A549 (cell line): ENCODE measurements around the gene NRARP. TPM values are rescaled to one million over a fixed set of nuclear protein-coding genes. Genes with fewer than 3 reads are reported as not detected.

Experiments used
- ATAC-seq, 2 experiments: fragments of 200-7000 bp in 1 of 2; fragments of >200 bp in 1 of 2; cut with Nextera tagmentation in 1 of 2; cut with Tn5 transposase in 1 of 2; 3 replicates each; pipeline versions ENCODE4 v1.8.0 to v1.9.1; 2018 to 2020; ENCODE audit warnings: mild to moderate bottlenecking in 1 of 2, moderate library complexity in 1 of 2
- CTCF ChIA-PET: fragments of 300-600 bp; sonication (Branson Sonifier 250); formaldehyde crosslinking; extraction: SDS; loops from one replicate; lab custom pipeline; 2021; ENCODE audit warnings: antibody characterized with exemption, inconsistent platforms; lab: Yijun Ruan, JAX
- POLR2A ChIA-PET: fragments of 350-600 bp; formaldehyde crosslinking; extraction: SDS; loops from one replicate; lab custom pipeline; 2021; ENCODE audit warnings: antibody characterized with exemption, inconsistent platforms; lab: Yijun Ruan, JAX
- DNase-seq, 2 experiments: peaks; one replicate each; pipeline versions ENCODE4 v3.0.0 to v3.0.0-alpha.2; 2011 to 2016; ENCODE audit warnings: low read depth in 1 of 2, low spot score in 1 of 2
- FAIRE-seq: peaks from 2 replicates; lab custom pipeline; 2011; peaks lifted over from hg19 to GRCh38; lab: Jason Lieb, UNC
- H3K27ac ChIP-seq, 2 experiments: fragments of >200 bp; sonication (Bioruptor Twin); formaldehyde crosslinking; 3 replicates each; pipeline ENCODE4 v1.5.1; 2016 to 2017
- H3K4me1 ChIP-seq: fragments of >200 bp; sonication (Bioruptor Twin); formaldehyde crosslinking; 3 replicates; pipeline ENCODE4 v1.6.1; 2016
- H3K4me2 ChIP-seq: fragments of >200 bp; sonication (Bioruptor Twin); formaldehyde crosslinking; 3 replicates; pipeline ENCODE4 v1.6.1; 2016
- H3K4me3 ChIP-seq: fragments of >200 bp; sonication (Bioruptor Twin); formaldehyde crosslinking; 3 replicates; pipeline ENCODE4 v1.5.1; 2016
- H3K9me3 ChIP-seq: fragments of >200 bp; sonication (Bioruptor Twin); formaldehyde crosslinking; 3 replicates; pipeline ENCODE4 v1.6.1; 2016
- BHLHE40 ChIP-seq: IDR thresholded peaks from 2 replicates; pipeline ENCODE4 v1.6.1; 2012; ENCODE audit warnings: low read depth, low read length, inconsistent platforms
- CBX2 ChIP-seq: fragments of 200-600 bp; sonication (generic); IDR thresholded peaks from 2 replicates; pipeline ENCODE4 v1.6.1; 2016; ENCODE audit warnings: low read depth, mild to moderate bottlenecking, borderline replicate concordance
- CEBPB ChIP-seq, 2 experiments: fragments of >200 bp in 1 of 2; sonication (Bioruptor Twin) in 1 of 2; formaldehyde crosslinking in 1 of 2; IDR thresholded peaks; 2 replicates each; pipeline ENCODE4 v1.6.1; 2012 to 2016
- CHD2 ChIP-seq: fragments of 150-350 bp; IDR thresholded peaks from 2 replicates; pipeline ENCODE4 v1.6.1; 2014; ENCODE audit warnings: low read length; ENCODE audit not compliant: partially characterized antibody
- CHD4 ChIP-seq: fragments of 200-600 bp; sonication (generic); IDR thresholded peaks from 2 replicates; pipeline ENCODE4 v1.6.1; 2016; ENCODE audit warnings: antibody characterized with exemption, mild to moderate bottlenecking, borderline replicate concordance
- EHMT2 ChIP-seq: fragments of 200-600 bp; sonication (generic); IDR thresholded peaks from 2 replicates; pipeline ENCODE4 v1.6.1; 2016; ENCODE audit warnings: antibody characterized with exemption, low read depth, mild to moderate bottlenecking, moderate library complexity
- EP300 ChIP-seq, 2 experiments: fragments of >200 bp; sonication (Bioruptor Twin); formaldehyde crosslinking; IDR thresholded peaks; 2 replicates in 1 of 2; 3 replicates in 1 of 2; pipeline ENCODE4 v1.6.1; 2016 to 2017
- ESRRA ChIP-seq: fragments of 150-350 bp; IDR thresholded peaks from 2 replicates; pipeline ENCODE4 v1.6.1; 2014; ENCODE audit warnings: mild to moderate bottlenecking, low read length, borderline replicate concordance
- FOSB ChIP-seq: fragments of 250-450 bp; sonication (Bioruptor Pico); IDR thresholded peaks from 2 replicates; pipeline ENCODE4 v1.5.0; 2020; ENCODE audit warnings: mild to moderate bottlenecking, moderate library complexity
- FOSL2 ChIP-seq, 2 experiments: fragments of 450-650 bp in 1 of 2; fragments of >200 bp in 1 of 2; sonication (Bioruptor Twin) in 1 of 2; formaldehyde crosslinking; IDR thresholded peaks; 2 replicates each; pipeline versions ENCODE4 v1.5.0 to v1.6.1; 2016 to 2020; ENCODE audit warnings: mild to moderate bottlenecking in 1 of 2, moderate library complexity in 1 of 2
- HDAC2 ChIP-seq: fragments of 200-600 bp; sonication (generic); IDR thresholded peaks from 2 replicates; pipeline ENCODE4 v1.6.1; 2016
- HEYL ChIP-seq: fragments of 250-450 bp; sonication (Bioruptor Pico); IDR thresholded peaks from 2 replicates; pipeline ENCODE4 v1.8.0; 2021; ENCODE audit warnings: mild to moderate bottlenecking, moderate library complexity
- HOXA7 ChIP-seq: fragments of 250-450 bp; sonication (Bioruptor Pico); IDR thresholded peaks from 2 replicates; pipeline ENCODE4 v1.5.0; 2020; ENCODE audit warnings: mild to moderate bottlenecking, moderate library complexity
- HOXB13 ChIP-seq: fragments of 250-450 bp; sonication (Bioruptor Pico); IDR thresholded peaks from 2 replicates; pipeline ENCODE4 v1.5.0; 2020; ENCODE audit warnings: low read depth, mild to moderate bottlenecking, moderate library complexity
- HOXB5 ChIP-seq: fragments of 250-450 bp; sonication (Bioruptor Pico); IDR thresholded peaks from 2 replicates; pipeline ENCODE4 v1.5.0; 2020; ENCODE audit warnings: mild to moderate bottlenecking, moderate library complexity
- JUNB ChIP-seq: fragments of >200 bp; sonication (Bioruptor Twin); formaldehyde crosslinking; IDR thresholded peaks from 2 replicates; pipeline ENCODE4 v1.6.1; 2016
- KDM5A ChIP-seq: fragments of 200-600 bp; sonication (generic); IDR thresholded peaks from 2 replicates; pipeline ENCODE4 v1.6.1; 2016; ENCODE audit warnings: antibody characterized with exemption, mild to moderate bottlenecking
- MAFK ChIP-seq: fragments of 450-650 bp; IDR thresholded peaks from 2 replicates; pipeline ENCODE4 v1.6.1; 2014; ENCODE audit not compliant: partially characterized antibody
- MAZ ChIP-seq: fragments of 150-350 bp; IDR thresholded peaks from 2 replicates; pipeline ENCODE4 v1.6.1; 2014; ENCODE audit warnings: antibody characterized with exemption, low read depth, low read length, borderline replicate concordance
- MYC ChIP-seq: IDR thresholded peaks from 2 replicates; pipeline ENCODE4 v1.6.1; 2012; ENCODE audit warnings: mild to moderate bottlenecking, inconsistent platforms, low read length, improper control_type of control experiment, borderline replicate concordance
- NFE2L2 ChIP-seq: fragments of 150-350 bp; conservative IDR thresholded peaks from 2 replicates; pipeline ENCODE4 v1.6.1; 2014; ENCODE audit warnings: low read length
- POLR2AphosphoS2 ChIP-seq: conservative IDR thresholded peaks from 2 replicates; pipeline ENCODE4 v1.6.1; 2012; ENCODE audit warnings: low read length, improper control_type of control experiment, inconsistent platforms
- RAD21 ChIP-seq, 2 experiments: fragments of >200 bp in 1 of 2; sonication (Bioruptor Twin) in 1 of 2; formaldehyde crosslinking in 1 of 2; IDR thresholded peaks in 1 of 2; conservative IDR thresholded peaks in 1 of 2; 2 replicates in 1 of 2; 3 replicates in 1 of 2; pipeline ENCODE4 v1.6.1; 2012 to 2018; ENCODE audit warnings: inconsistent platforms in 1 of 2
- RCOR1 ChIP-seq: fragments of 150-350 bp; IDR thresholded peaks from 2 replicates; pipeline ENCODE4 v1.6.1; 2014; ENCODE audit warnings: antibody characterized with exemption, low read length, low read depth
- RFX5 ChIP-seq: fragments of 450-650 bp; IDR thresholded peaks from 2 replicates; pipeline ENCODE4 v1.7.1; 2014; ENCODE audit warnings: antibody characterized with exemption, mild to moderate bottlenecking, moderate library complexity
- RNF2 ChIP-seq: fragments of 200-600 bp; sonication (generic); IDR thresholded peaks from 2 replicates; pipeline ENCODE4 v1.6.1; 2016; ENCODE audit warnings: low read depth, mild to moderate bottlenecking, antibody characterized with exemption, moderate library complexity, borderline replicate concordance
- SMC3 ChIP-seq: fragments of >200 bp; sonication (Bioruptor Twin); formaldehyde crosslinking; IDR thresholded peaks from 3 replicates; pipeline ENCODE4 v1.6.1; 2018; ENCODE audit warnings: inconsistent platforms
- TFCP2L1 ChIP-seq: fragments of 250-450 bp; sonication (Bioruptor Pico); IDR thresholded peaks from 2 replicates; pipeline ENCODE4 v1.5.0; 2021; ENCODE audit warnings: mild to moderate bottlenecking
- TP53 ChIP-seq: fragments of 250-450 bp; sonication (Bioruptor Pico); IDR thresholded peaks from 2 replicates; pipeline ENCODE4 v1.5.0; 2021; ENCODE audit warnings: mild to moderate bottlenecking, moderate library complexity
- ZFP36 ChIP-seq: fragments of 450-650 bp; IDR thresholded peaks from 2 replicates; pipeline ENCODE4 v1.6.1; 2014; ENCODE audit warnings: borderline replicate concordance; ENCODE audit not compliant: partially characterized antibody
- ZNF302 ChIP-seq: fragments of 250-450 bp; sonication (Bioruptor Pico); IDR thresholded peaks from 2 replicates; pipeline ENCODE4 v1.9.0; 2021; ENCODE audit warnings: inconsistent platforms, mild to moderate bottlenecking, moderate library complexity
- ZSCAN20 ChIP-seq: fragments of 250-450 bp; sonication (Bioruptor Pico); IDR thresholded peaks from 2 replicates; pipeline ENCODE4 v1.8.0; 2022; ENCODE audit warnings: mild to moderate bottlenecking, moderate library complexity
- WGBS: methylation state at CpG from one replicate; pipeline ENCODE4 v1.1.6; 2017; ENCODE audit errors: missing lambda C conversion rate; 5-methylcytosine and 5-hydroxymethylcytosine counted together
- polyA plus RNA-seq, 4 experiments: library from polyadenylated mRNA; depleted of rRNA in 3 of 4; stranded (reverse); fragments of >200 nt; fragmentation: RNase III in 1 of 4; extraction: RNeasy Plus Mini Kit Qiagen cat#74134 plus additional on column Dnase treatment in 1 of 4; gene quantifications; 2 replicates in 3 of 4; 3 replicates in 1 of 4; pipeline ENCODE4 v1.2.3, GENCODE V29; 2011 to 2017
- TF ChIP-seq, protein P1 (sequence below): IDR thresholded peaks from 2 replicates; pipeline ENCODE4 v1.6.1; 2012; ENCODE audit warnings: low read depth, borderline replicate concordance
- TF ChIP-seq, protein P2 (sequence below): IDR thresholded peaks from 2 replicates; pipeline ENCODE4 v1.6.1; 2012
- TF ChIP-seq, protein P3 (sequence below): fragments of >200 bp; sonication (Bioruptor Twin); formaldehyde crosslinking; IDR thresholded peaks from 3 replicates; pipeline ENCODE4 v1.6.1; 2016
- TF ChIP-seq, protein P4 (sequence below): fragments of >200 bp; sonication (Bioruptor Twin); formaldehyde crosslinking; IDR thresholded peaks from 2 replicates; pipeline ENCODE4 v1.6.1; 2016
- TF ChIP-seq, protein P5 (sequence below): fragments of 250-450 bp; sonication (Bioruptor Pico); IDR thresholded peaks from 2 replicates; pipeline ENCODE4 v1.5.0; 2020; ENCODE audit warnings: low read depth, mild to moderate bottlenecking, moderate library complexity

The NRARP gene
- polyA plus RNA-seq, 2 of the 4 experiments (the other 2 are of a cell fraction): 1.3 to 5.1 TPM

DNA sequence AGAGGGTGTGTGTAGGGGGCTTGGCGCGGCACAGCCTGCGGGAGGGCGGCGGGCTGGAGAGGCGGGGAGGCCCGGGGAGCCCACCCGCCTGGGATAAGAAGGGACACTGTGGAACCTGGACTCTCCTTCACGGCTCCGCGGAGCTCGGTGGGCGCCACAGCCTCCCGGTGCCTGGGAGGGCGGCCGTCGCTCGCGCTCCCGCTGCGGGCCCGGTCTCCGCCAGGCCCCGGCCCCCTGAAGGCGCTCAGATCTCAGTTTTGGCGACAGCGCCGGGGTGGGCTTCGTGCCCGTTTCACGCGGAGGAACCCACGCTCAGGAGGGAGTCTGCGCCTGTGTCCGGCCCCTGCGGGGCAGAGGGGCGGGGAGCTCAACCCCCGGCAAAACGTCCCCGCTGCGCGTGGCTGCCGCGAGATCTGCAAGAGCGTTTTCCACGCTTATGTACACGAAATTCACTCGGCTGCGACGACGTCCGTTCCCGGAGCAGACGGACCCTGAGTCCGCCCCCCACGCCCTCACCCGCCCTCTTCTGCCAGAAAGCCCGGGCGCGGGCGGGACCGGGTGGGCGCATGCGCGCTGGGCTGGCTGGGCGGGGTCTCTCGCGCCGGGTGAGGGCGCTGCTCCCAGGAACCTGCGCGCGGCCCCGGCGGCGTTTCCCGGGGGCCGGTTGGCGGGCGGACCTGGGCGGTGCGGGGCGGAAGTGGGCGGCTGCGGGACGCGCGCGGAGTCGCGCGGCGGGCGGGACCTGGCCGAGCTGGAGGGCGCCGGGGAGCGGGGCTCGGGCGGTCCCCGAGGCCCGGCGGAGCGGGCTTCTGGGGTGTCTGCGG is 47.2 kb downstream of the NRARP start, which contains the start of gene NELFB:
Gene NELFB (plus strand): TSS at position 704 of the 824 bp plus-strand sequence.
- ATAC-seq (peak; percentile 71 to 83), DNase-seq (peak; percentile 83 to 98), FAIRE-seq (no peak)
- 3% methylated on average over 31 of the region's 105 CpGs for WGBS
- peak within 1 kb of the TSS; percentile 90 to 98 for H3K27ac ChIP-seq
- ChIA-PET CTCF (interaction anchor here (0.8 to 17.1 kb wide), 9 partner anchors 12 to 226 kb away, joined by 3 to 236 read pairs (median 4); partner anchors contain the start of genes NRARP, RNF224 and TUBB4B), POLR2A (interaction anchor here (0.7 to 4.7 kb wide), 4 partner anchors 10 to 104 kb away, joined by 3 to 97 read pairs (median 4); partner anchors contain the start of genes TPRN and TUBB4B)
- no peaks in the 10 kb centered on the region for H3K9me3 ChIP-seq
- peak within 1 kb of the TSS; percentile 100 for H3K4me2 ChIP-seq
- peaks cover 20% of the 10 kb centered on the region for H3K4me1 ChIP-seq
- H3K4me3 ChIP-seq: peak within 1 kb of the TSS; percentile 93
- TF ChIP-seq ZSCAN20 (no peak), RCOR1 (no peak), BHLHE40 (no peak), SMC3 (no peak), ESRRA (no peak), HOXA7 (CRISPR knock-in tag) (no peak), HEYL (CRISPR knock-in tag) (no peak), EHMT2 (no peak), ZNF302 (CRISPR knock-in tag) (no peak), TP53 (CRISPR knock-in tag) (no peak), HDAC2 (no peak), CBX2 (no peak), JUNB (no peak), HOXB13 (CRISPR knock-in tag) (no peak), FOSB (CRISPR knock-in tag) (no peak), MAZ (no peak), KDM5A (no peak), CHD2 (no peak), NFE2L2 (no peak), POLR2AphosphoS2 (no peak), RAD21 (conservative IDR thresholded peaks at IDR 0.05 in 1 of 2, IDR thresholded peaks at IDR 0.05 in 1 of 2) (no peak), MYC (0 out of 2 replicates have a peak, but pooled peaks have one; percentile 46), EP300 (IDR thresholded peaks at IDR 0.05) (0 out of 5 replicates have a peak, but pooled peaks of 1 of the 2 experiments have one; percentile 36), FOSL2 (IDR thresholded peaks at IDR 0.05) (no peak), FOSL2 (CRISPR knock-in tag; IDR thresholded peaks at IDR 0.05) (peak; percentile 19; the same call in 1 of the 2 replicates), ZFP36 (no peak), CEBPB (IDR thresholded peaks at IDR 0.05) (no peak), HOXB5 (CRISPR knock-in tag) (peak; percentile 28; the same call in 1 of the 2 replicates), CHD4 (no peak), TFCP2L1 (CRISPR knock-in tag) (no peak), RFX5 (0 out of 2 replicates have a peak, but pooled peaks have one; percentile 23), MAFK (no peak), RNF2 (no peak)
- TF ChIP-seq, protein P1, sequence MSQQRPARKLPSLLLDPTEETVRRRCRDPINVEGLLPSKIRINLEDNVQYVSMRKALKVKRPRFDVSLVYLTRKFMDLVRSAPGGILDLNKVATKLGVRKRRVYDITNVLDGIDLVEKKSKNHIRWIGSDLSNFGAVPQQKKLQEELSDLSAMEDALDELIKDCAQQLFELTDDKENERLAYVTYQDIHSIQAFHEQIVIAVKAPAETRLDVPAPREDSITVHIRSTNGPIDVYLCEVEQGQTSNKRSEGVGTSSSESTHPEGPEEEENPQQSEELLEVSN: peak; percentile 76
- TF ChIP-seq, protein P2, sequence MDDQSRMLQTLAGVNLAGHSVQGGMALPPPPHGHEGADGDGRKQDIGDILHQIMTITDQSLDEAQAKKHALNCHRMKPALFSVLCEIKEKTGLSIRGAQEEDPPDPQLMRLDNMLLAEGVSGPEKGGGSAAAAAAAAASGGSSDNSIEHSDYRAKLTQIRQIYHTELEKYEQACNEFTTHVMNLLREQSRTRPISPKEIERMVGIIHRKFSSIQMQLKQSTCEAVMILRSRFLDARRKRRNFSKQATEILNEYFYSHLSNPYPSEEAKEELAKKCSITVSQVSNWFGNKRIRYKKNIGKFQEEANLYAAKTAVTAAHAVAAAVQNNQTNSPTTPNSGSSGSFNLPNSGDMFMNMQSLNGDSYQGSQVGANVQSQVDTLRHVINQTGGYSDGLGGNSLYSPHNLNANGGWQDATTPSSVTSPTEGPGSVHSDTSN: peak; percentile 47; the same call in 1 of the 2 replicates
- TF ChIP-seq, protein P3, sequence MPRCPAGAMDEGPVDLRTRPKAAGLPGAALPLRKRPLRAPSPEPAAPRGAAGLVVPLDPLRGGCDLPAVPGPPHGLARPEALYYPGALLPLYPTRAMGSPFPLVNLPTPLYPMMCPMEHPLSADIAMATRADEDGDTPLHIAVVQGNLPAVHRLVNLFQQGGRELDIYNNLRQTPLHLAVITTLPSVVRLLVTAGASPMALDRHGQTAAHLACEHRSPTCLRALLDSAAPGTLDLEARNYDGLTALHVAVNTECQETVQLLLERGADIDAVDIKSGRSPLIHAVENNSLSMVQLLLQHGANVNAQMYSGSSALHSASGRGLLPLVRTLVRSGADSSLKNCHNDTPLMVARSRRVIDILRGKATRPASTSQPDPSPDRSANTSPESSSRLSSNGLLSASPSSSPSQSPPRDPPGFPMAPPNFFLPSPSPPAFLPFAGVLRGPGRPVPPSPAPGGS: peak; percentile 75; the same call in 2 of the 3 replicates
- TF ChIP-seq, protein P4, sequence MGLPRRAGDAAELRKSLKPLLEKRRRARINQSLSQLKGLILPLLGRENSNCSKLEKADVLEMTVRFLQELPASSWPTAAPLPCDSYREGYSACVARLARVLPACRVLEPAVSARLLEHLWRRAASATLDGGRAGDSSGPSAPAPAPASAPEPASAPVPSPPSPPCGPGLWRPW: no peak
- TF ChIP-seq, protein P5, sequence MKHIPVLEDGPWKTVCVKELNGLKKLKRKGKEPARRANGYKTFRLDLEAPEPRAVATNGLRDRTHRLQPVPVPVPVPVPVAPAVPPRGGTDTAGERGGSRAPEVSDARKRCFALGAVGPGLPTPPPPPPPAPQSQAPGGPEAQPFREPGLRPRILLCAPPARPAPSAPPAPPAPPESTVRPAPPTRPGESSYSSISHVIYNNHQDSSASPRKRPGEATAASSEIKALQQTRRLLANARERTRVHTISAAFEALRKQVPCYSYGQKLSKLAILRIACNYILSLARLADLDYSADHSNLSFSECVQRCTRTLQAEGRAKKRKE (CRISPR knock-in tag): no peak
